ENCODE results near the gene KCNJ14.

DNA sequence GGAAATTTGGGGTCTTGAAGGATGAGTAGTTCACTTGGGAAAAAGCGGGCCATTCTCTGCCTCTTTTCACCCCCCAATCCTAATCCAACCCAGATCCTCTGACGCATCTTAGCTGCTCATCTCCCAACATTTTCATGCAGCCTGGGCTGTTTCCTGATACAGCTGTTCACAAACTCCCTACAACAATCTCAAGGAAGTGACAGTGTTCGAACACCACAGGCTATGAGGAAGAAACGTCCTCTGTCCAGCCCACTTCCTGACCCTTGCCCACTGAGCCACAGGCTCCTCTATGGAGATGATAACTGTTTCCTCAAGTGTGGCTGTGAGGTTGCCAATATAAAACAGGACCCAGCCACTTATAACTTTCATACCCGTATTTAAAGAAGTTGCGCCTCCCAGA lies 40.0 kb downstream of the KCNJ14 start:
- TF ChIP-seq, protein P1, sequence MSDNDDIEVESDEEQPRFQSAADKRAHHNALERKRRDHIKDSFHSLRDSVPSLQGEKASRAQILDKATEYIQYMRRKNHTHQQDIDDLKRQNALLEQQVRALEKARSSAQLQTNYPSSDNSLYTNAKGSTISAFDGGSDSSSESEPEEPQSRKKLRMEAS (IDR thresholded peaks at IDR 0.05), result no peak
- no peak for TF ChIP-seq TAF1 (IDR thresholded peaks at IDR 0.05; ENCODE audit: low read depth)
- TF ChIP-seq CREB1 (IDR thresholded peaks at IDR 0.05; ENCODE audit: low read depth), result no peak
- TF ChIP-seq EP300 (IDR thresholded peaks at IDR 0.05; ENCODE audit: borderline replicate concordance), result no peak
- TF ChIP-seq CEBPB (IDR thresholded peaks at IDR 0.05), result no peak
- TF ChIP-seq RAD21 (IDR thresholded peaks at IDR 0.05; ENCODE audit: low read depth), result no peak
